T-helper 1 cell (primary cell): ENCODE measurements around the gene SLC24A3.

Experiments used
- DNase-seq, 5 donors: peaks; one replicate each; pipeline ENCODE4 v3.0.0-alpha.2; 2012 to 2020

SLC24A3 gene

DNA sequence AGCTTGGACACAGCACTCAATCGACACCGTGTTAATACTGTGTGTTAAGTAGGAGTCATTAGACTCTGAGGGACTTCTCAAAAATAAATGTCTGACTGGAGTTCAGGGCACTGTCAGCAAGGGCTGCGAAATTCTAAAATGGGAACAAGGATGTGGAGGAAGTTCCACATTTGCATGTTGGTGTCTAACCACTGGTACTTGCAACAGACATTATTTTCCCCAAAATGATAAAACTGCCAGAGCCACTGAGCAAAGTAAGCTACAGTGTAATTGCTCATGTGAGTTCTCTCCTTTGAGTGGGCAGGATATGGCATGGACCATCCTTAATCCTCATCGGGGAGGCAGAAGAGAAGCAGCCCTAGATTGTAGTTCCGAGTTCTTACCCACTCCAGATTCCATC is 215.9 kb downstream of the SLC24A3 start:
- no peak for DNase-seq

DNA sequence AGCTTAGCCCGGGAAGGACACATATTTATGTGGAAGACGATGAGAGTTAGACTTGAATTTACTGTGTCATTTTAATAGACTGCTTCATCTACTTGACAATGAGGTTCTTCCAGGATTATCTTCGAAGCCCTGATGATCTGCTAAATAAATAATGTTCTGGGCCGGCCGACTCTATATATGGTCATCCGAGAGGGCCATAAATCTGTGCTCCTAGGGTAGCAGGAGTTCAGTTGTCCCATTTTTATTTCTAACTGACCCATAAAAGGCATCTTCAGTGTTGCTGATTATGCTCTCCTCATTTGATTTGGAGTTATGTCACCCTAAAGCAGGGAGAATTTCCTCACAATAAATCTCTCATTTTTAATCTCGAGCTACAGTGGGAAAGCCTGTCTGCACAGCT is 217.1 kb downstream of the SLC24A3 start:
- no peak for DNase-seq

DNA sequence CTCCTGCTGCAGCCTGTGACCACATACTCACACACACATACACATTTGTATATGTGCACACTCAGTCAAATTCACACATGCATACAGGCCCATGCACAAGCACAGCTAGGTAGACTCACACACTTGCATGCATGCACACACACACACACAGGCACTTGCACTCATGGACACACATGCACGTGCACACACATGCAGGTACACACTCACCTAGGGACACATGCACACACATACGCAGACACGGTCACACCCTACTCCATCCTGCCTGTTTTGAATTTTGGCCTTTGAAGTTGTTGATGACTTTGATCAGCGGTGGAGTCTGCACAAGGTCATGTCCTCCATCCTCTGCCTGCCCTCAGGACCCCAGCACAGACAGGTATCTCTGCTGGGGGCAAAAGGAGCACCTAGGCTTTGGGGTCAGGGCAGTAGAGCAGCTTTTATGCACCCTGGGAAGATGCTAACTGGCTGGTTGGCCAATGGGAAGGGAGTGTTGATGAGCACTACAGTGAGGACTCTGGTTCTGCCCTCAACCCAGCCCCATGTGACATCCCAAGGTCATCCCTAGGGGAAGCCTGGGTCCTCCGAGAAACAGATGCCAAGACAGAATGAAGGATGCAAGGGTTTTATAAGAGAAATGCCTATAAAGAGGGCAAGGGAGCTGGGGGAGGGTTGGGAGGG is 218.3 kb downstream of the SLC24A3 start:
- DNase-seq: no peak

DNA sequence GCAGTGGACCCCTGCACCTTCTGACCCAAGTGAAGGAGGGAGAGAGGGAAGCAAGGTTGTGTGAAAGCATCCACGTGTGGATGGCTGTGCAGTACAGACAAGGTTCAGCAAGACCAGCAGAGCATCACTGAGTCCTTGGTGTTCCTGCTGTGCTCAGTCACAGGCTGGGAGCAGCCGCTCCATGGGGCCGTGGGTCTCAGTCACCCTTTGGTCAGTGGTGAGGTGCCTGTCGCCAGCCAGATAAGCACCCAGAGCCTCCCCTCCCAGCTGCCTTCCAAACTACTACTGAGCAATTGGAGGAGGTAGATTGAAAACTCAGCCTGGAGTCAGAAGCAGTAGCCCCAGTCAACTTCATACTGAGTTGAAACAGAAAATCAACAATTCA is 218.9 kb downstream of the SLC24A3 start:
- no peak for DNase-seq

GRCh38 chr20:19431906-19432305 is 219.5 kb downstream of the SLC24A3 start:
- DNase-seq: no peak

GRCh38 chr20:19433371-19434350 is 221.2 kb downstream of the SLC24A3 start:
- no peak for DNase-seq

DNA sequence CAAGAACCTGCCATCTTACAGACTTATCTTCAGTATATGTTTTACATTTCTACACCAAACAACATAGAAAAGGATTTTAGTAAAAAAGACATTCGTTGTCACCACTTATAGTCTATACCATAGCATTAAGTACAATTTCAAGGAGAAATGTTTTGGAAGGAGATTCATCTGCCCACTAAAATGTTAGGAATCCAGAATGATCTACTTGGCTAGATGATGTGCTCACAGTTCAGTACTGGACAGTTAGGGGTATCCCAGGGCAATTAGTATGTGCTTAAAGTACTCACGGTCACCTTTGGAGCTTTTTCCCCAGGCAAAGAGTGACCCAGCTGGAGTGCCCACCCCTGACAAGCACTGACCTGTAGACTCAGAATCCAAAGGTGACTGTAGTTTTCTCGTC is 222.9 kb downstream of the SLC24A3 start:
- no peak for DNase-seq

DNA sequence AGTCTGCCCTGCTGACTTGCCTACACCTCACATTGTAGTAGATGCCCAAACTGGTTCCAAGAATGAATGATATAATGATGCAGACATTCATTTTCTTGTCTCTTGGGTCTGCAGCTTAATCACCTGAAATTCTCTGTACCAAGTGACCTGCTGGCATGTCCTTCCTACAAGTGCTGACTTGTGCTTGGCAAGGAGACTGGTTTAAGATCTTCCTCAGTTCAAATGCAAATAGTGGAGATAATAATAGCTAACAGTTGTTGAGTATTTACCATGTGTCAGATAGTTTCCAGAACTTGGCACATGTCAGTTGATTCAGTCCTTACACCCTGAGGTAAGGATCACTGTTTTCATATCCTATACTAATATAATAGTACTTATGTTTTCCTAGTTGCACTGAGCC is 223.4 kb downstream of the SLC24A3 start:
- DNase-seq: no peak

DNA sequence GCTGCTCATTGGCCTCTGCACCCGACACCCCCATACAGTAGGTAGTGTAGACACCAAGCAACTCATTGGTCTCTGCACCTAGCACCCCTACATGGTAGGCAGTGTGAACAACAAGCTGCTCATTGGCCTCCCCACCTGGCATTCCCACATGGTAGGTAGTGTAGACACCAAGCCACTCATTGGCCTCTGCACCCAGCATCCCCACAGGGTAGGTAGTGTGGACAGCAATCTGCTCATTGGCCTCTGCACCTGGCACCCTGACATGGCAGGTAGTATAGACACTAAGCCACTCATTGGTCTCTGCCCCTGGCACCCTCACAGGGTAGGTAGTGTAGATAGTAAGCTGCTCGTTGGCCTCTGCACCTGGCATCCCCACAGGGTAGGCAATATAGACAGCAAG is 226.0 kb downstream of the SLC24A3 start:
- DNase-seq: no peak

- peak in 1 of 5 donors; percentile 3 for DNase-seq
Observed at GRCh38 chr20:19440660-19441527, 228.5 kb downstream of the SLC24A3 start.

DNA sequence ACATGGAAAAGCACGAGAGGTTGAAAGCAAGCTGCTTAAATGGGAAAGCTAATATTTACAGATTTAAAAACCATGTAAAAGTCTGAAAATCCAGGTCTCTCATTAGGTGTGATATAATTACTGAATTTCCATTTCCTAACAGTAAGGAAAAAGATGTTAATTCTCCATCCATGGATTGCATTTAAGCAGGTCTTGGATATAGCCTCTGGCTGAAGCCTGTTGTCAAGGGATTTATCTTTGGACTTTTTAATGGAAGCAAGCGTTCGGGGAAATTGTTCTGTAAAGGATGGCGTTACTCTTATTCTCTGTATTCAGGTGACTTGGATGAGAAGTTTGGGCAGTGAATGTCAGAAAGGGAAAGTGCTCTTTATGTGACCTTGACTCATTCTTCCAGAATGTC is 233.8 kb downstream of the SLC24A3 start:
- no peak for DNase-seq

- DNase-seq: no peak
Observed at GRCh38 chr20:19448632-19449031, 236.2 kb downstream of the SLC24A3 start.

- DNase-seq: no peak
Observed at GRCh38 chr20:19449051-19449450, 236.6 kb downstream of the SLC24A3 start.

DNA sequence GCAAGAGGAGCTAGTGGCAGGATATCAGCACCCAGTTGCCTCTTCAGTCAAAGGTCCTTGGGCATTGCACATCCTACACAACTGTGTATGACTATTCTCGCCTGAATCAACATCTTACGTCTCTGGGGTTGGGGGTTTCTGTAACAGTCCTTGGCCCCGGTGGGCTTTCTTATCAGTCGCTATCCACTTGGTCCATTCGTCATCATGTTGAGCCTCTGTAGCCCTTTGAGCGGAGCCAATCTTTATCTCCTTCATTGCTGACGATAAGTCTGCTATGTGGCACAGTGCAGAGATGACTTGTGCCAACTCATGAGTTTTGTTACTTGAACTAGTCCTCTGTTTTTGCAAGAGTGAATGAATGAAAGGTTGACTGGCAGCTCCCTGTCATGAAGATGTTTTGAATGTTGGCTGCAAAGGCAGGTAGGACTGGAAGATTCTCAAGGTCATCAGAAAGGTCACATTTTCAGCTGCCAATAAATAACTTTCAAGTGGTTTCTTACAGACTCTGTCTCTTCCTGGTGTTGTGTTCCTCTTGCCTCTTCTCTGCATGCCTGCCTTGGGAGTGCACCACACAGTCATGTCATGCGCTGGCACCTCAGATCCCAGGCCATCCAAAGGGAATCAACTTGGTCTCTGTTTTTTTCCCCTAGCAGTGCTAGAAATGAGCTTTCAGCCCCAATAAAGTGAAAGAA is 238.9 kb downstream of the SLC24A3 start:
- DNase-seq: no peak

DNA sequence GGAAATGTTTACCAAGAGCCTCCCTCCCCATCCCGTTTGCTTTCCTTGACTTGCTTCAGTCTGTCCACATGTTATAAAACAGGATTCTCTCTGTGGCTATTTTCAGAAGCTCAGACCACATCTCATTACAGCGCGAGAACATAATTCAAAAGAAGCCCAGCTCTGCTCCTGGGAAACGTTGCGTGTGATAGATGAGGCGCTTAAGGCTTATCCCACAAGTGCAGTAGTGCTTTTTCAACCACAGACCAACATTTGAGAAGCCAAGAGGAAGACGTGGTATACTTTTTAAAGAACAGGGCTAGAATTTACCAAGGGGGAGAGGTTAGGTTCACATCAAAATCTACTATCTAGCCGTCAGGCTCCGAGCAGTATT is 239.5 kb downstream of the SLC24A3 start:
- DNase-seq: no peak

- no peak for DNase-seq
Observed at GRCh38 chr20:19453410-19453809, 241.0 kb downstream of the SLC24A3 start.

DNA sequence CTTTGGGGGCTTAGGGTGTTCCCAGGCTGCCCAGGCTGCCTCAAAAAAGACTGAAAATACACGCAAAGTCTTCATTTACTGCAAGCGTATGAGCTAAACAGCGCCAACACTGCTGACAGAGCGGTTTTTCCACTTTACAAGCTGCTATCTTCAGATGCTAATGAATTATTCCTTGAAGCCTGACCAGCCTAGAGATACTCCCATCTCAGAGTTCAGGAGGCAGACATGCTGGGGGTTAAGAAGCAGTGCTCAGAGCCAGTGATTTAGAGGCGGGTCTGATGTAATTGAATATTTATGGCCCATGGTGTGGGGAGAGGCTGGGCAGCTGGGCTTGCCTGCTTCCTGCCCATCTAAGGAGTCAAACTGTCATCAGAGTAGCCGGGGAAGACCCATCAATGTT is 241.4 kb downstream of the SLC24A3 start:
- no peak for DNase-seq

GRCh38 chr20:19456595-19457395 is 244.4 kb downstream of the SLC24A3 start:
- no peak for DNase-seq

DNA sequence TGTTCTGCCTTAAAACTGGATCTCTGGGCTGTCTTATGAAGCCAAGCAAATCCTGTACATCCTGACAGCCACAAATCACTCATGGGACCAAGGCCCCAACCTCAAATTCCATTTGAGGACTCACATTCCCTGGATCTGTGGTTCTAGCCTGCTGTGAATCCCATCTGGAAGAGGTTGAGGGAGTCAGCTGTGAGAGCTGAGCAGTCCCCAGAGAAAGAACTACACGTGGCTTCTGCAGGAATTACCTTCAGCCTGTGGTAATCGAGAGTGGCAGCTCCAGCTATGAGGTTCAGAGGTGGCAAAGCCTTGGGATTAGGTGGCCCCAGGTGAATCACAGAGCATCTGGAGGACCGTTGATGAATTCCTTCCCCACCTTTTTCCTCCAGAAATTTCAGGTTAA is 245.2 kb downstream of the SLC24A3 start:
- DNase-seq: no peak

- no peak for DNase-seq
Observed at GRCh38 chr20:19460386-19460785, 247.9 kb downstream of the SLC24A3 start.

- no peak for DNase-seq
Observed at GRCh38 chr20:19462491-19462890, 250.0 kb downstream of the SLC24A3 start.

- DNase-seq: no peak
Observed at GRCh38 chr20:19463597-19463996, 251.2 kb downstream of the SLC24A3 start.
